ENCODE data around the gene HLCS.

The HLCS gene

DNA sequence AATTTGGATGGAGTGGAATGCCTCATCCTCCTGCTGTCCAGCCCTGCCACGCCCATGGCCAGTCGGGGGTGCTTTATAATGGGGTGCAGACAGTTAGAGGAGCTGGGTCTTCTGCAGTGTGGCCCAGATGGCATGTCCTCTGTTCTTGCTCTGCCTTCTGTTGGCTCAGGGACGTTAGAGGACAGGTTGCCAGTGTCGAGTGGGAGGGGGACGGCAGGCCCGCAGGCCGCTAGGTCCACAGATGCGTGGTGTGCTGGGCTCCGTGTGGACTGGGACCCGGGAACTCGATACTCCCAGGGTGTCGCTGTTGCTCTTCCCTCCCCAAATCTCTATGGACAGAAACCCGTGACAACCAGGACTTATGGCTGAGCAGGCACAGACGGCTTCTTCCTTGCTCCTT lies 234.3 kb downstream of the HLCS start:
- no peak overlapping the region for H3K27ac ChIP-seq (ENCODE audit: low read length)
- no peaks in the 10 kb centered on the region for H3F3A ChIP-seq (ENCODE audit: insufficient read depth, low read length)
- H3K27me3 ChIP-seq (replicated peaks; ENCODE audit: insufficient read depth, low read length) = peaks cover 39% of the 10 kb centered on the region
- H4K20me1 ChIP-seq (ENCODE audit: insufficient read depth, low read length) = no peaks in the 10 kb centered on the region
- TF ChIP-seq EZH2 (optimal IDR thresholded peaks at IDR 0.05; ENCODE audit: low read depth, low read length) (no peak), EZH2phosphoT487 (IDR thresholded peaks at IDR 0.05; ENCODE audit: low read length) (no peak), CTCF (IDR thresholded peaks at IDR 0.05; ENCODE audit: low read length) (no peak)
- H3K9ac ChIP-seq (ENCODE audit: low read length) = no peak overlapping the region
- DNase-seq = no peak
- H3K9me3 ChIP-seq (replicated peaks; ENCODE audit: insufficient read depth, low read length) = no peaks in the 10 kb centered on the region
- H3K4me2 ChIP-seq (ENCODE audit: low read depth, low read length) = no peak overlapping the region
- H3K4me1 ChIP-seq (ENCODE audit: low read length) = no peaks in the 10 kb centered on the region
- H3K4me3 ChIP-seq (ENCODE audit: low read length) = no peak overlapping the region
- H3K36me3 ChIP-seq (replicated peaks; ENCODE audit: insufficient read depth, low read length) = no peaks in the 10 kb centered on the region
- H3K9me2 ChIP-seq (replicated peaks; ENCODE audit: insufficient read depth, low read length) = no peaks in the 10 kb centered on the region
- no peaks in the 10 kb centered on the region for H3K79me2 ChIP-seq (ENCODE audit: low read length)
- no peak overlapping the region for H2AFZ ChIP-seq (ENCODE audit: low read length)

DNA sequence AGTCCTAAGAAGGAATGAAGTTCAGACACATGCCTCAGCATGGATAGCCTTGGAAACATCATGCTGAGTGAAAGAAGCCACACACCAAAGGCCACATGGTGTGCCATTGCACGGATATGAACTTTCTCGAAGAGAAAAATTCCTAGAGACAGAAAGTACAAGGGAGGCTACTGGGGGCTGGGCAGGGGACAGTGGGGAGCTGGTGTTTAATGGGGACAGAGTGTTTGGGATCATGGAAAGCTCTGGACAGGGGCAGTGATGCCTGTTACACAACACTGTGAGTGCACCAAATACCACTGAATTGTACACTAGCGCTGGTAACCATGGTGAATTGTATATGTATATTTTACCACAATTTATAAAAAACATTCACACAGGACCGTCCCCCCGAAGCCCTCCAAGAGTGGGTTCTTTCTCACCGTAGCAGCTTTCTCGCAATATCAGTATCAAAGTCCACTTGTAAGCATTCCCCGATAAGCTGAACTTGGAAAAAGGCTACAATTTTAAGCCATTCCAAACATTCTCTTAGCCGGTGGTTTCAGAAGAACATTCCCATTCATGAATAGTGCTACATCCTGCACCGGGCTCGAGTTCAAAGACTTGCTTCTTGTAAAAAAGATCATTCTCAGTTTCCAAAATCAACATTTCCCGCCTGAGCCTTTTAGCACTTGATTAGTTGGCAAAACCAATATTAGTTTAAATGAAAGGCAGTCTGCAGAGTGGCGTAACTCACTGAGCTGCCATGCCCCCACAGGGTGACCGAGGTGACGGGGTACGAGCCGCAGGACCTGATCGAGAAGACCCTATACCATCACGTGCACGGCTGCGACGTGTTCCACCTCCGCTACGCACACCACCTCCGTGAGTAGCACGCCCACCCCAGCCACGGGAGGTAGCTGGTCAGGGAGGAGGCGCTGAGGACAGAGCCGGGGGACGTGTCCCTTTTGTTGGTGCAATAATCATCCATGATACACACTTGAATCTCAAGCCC lies 235.9 kb downstream of the HLCS start:
- H3K4me3 ChIP-seq (ENCODE audit: low read length) = no peak overlapping the region
- no peak for TF ChIP-seq CTCF (IDR thresholded peaks at IDR 0.05; ENCODE audit: low read length)
- TF ChIP-seq EZH2 (optimal IDR thresholded peaks at IDR 0.05; ENCODE audit: low read depth, low read length) = no peak
- no peak for TF ChIP-seq EZH2phosphoT487 (IDR thresholded peaks at IDR 0.05; ENCODE audit: low read length)
- no peaks in the 10 kb centered on the region for H3F3A ChIP-seq (ENCODE audit: insufficient read depth, low read length)
- H3K36me3 ChIP-seq (replicated peaks; ENCODE audit: insufficient read depth, low read length) = no peaks in the 10 kb centered on the region
- no peak overlapping the region for H3K4me2 ChIP-seq (ENCODE audit: low read depth, low read length)
- H3K9me3 ChIP-seq (replicated peaks; ENCODE audit: insufficient read depth, low read length) = no peaks in the 10 kb centered on the region
- no peak overlapping the region for H3K9ac ChIP-seq (ENCODE audit: low read length)
- H3K9me2 ChIP-seq (replicated peaks; ENCODE audit: insufficient read depth, low read length) = no peaks in the 10 kb centered on the region
- no peak overlapping the region for H2AFZ ChIP-seq (ENCODE audit: low read length)
- H3K79me2 ChIP-seq (ENCODE audit: low read length) = no peaks in the 10 kb centered on the region
- no peaks in the 10 kb centered on the region for H3K4me1 ChIP-seq (ENCODE audit: low read length)
- H3K27ac ChIP-seq (ENCODE audit: low read length) = no peak overlapping the region
- no peaks in the 10 kb centered on the region for H4K20me1 ChIP-seq (ENCODE audit: insufficient read depth, low read length)
- DNase-seq = no peak
- H3K27me3 ChIP-seq (replicated peaks; ENCODE audit: insufficient read depth, low read length) = peaks cover 39% of the 10 kb centered on the region

GRCh38 chr21:36729310-36729970 lies 237.0 kb downstream of the HLCS start:
- Histone ChIP-seq H3K27ac (ENCODE audit: low read length) (no peak overlapping the region), H3K4me2 (ENCODE audit: low read depth, low read length) (no peak overlapping the region), H3K4me1 (ENCODE audit: low read length) (no peaks in the 10 kb centered on the region)

More at GRCh38 chr21:36729310-36729970, 237.0 kb downstream of the HLCS start:
- Histone ChIP-seq H2AFZ (ENCODE audit: low read length) (no peak overlapping the region), H3K9me2 (replicated peaks; ENCODE audit: insufficient read depth, low read length) (no peaks in the 10 kb centered on the region), H3K27me3 (replicated peaks; ENCODE audit: insufficient read depth, low read length) (peaks cover 39% of the 10 kb centered on the region), H3F3A (ENCODE audit: insufficient read depth, low read length) (no peaks in the 10 kb centered on the region), H3K9ac (ENCODE audit: low read length) (no peak overlapping the region), H4K20me1 (ENCODE audit: insufficient read depth, low read length) (no peaks in the 10 kb centered on the region), H3K4me3 (ENCODE audit: low read length) (no peak overlapping the region), H3K9me3 (replicated peaks; ENCODE audit: insufficient read depth, low read length) (no peaks in the 10 kb centered on the region), H3K79me2 (ENCODE audit: low read length) (no peaks in the 10 kb centered on the region), H3K36me3 (replicated peaks; ENCODE audit: insufficient read depth, low read length) (no peaks in the 10 kb centered on the region)
- no peak for DNase-seq
- TF ChIP-seq EZH2 (optimal IDR thresholded peaks at IDR 0.05; ENCODE audit: low read depth, low read length) (no peak), CTCF (IDR thresholded peaks at IDR 0.05; ENCODE audit: low read length) (no peak), EZH2phosphoT487 (IDR thresholded peaks at IDR 0.05; ENCODE audit: low read length) (no peak)
